Large intestine (tissue), 1 donor: ENCODE results near the gene SLTM. TPM values are rescaled to one million over a fixed set of nuclear protein-coding genes. Genes with fewer than 3 reads are reported as not detected.

Experiments
- polyA plus RNA-seq: library from polyadenylated mRNA; unstranded; fragments of 120-200 nt; gene quantifications from one replicate; pipeline ENCODE4 v1.2.1, GENCODE V29; 2013

Gene SLTM
- polyA plus RNA-seq, 1 donor: 92.9 TPM

Other genes with a start within 250 kb of the SLTM start
- 110 TPM for gene ADAM10, start 184.0 kb downstream of the SLTM start, polyA plus RNA-seq
- 12.3 TPM for gene MINDY2, start 162.4 kb downstream of the SLTM start, polyA plus RNA-seq
- gene RNF111, start 54.0 kb upstream of the SLTM start, polyA plus RNA-seq: 30.7 TPM
- 20.7 TPM for gene CCNB2, start 171.5 kb upstream of the SLTM start, polyA plus RNA-seq